Lung (tissue), 12 donors: ENCODE results near the gene GEMIN4. TPM values are rescaled to one million over a fixed set of nuclear protein-coding genes. Genes with fewer than 3 reads are reported as not detected.

Source experiments
- ATAC-seq: fragments of 200-7000 bp; cut with Tn5 transposase; one replicate; pipeline ENCODE4 v1.9.1; 2020; ENCODE audit warnings: moderate number of reproducible peaks; ENCODE audit not compliant: insufficient read depth, low FRiP score
- DNase-seq, 3 donors: peaks; one replicate each; pipeline ENCODE4 v3.0.0-alpha.2; 2013 to 2017
- H3K27ac ChIP-seq, 2 donors: one replicate each; pipeline ENCODE4 v1.5.1; 2013; ENCODE audit warnings: mild to moderate bottlenecking in 2 of 2, moderate library complexity in 2 of 2, control low read depth in 1 of 2, inconsistent platforms in 1 of 2, low read depth in 1 of 2, low read length in 1 of 2
- H3K27me3 ChIP-seq, 3 donors: one replicate each; pipeline ENCODE4 v1.5.1; 2013; ENCODE audit warnings: low read length in 2 of 3; ENCODE audit not compliant: control insufficient read depth in 3 of 3, insufficient read depth in 3 of 3
- H3K36me3 ChIP-seq, 4 donors: one replicate each; pipeline ENCODE4 v1.5.1; 2013; ENCODE audit warnings: low read length in 4 of 4, mild to moderate bottlenecking in 1 of 4, moderate library complexity in 1 of 4; ENCODE audit not compliant: control insufficient read depth in 4 of 4, insufficient read depth in 4 of 4
- H3K4me1 ChIP-seq, 5 donors: one replicate each; pipeline ENCODE4 v1.5.1; 2013; ENCODE audit warnings: low read length in 5 of 5, mild to moderate bottlenecking in 2 of 5, moderate library complexity in 1 of 5; ENCODE audit not compliant: control insufficient read depth in 5 of 5, insufficient read depth in 5 of 5
- H3K4me3 ChIP-seq: one replicate; pipeline ENCODE4 v1.5.1; 2013; ENCODE audit warnings: mild to moderate bottlenecking, control low read depth, moderate library complexity
- H3K9ac ChIP-seq, 2 donors: one replicate each; pipeline ENCODE4 v1.5.1; 2013; ENCODE audit warnings: low read length in 2 of 2, control low read depth in 1 of 2; ENCODE audit not compliant: insufficient read depth in 1 of 2
- H3K9me3 ChIP-seq, 4 donors: one replicate each; pipeline ENCODE4 v1.5.1; 2013; ENCODE audit warnings: low read length in 3 of 4, mild to moderate bottlenecking in 1 of 4, moderate library complexity in 1 of 4; ENCODE audit not compliant: control insufficient read depth in 4 of 4, insufficient read depth in 3 of 4
- CTCF ChIP-seq: IDR thresholded peaks from 2 replicates; pipeline ENCODE4 v1.5.1; 2012; ENCODE audit warnings: mild to moderate bottlenecking; ENCODE audit errors: control extremely low read depth, extremely low read depth
- WGBS, 2 donors: extraction: QIAGEN DNeasy Blood & Tissue Kit; methylation state at CpG; one replicate each; pipeline ENCODE4 v1.1.7; 2013; 5-methylcytosine and 5-hydroxymethylcytosine counted together
- polyA plus RNA-seq, 2 donors: library from polyadenylated mRNA; stranded (reverse); fragments of 200-250 nt; gene quantifications; one replicate each; pipeline ENCODE4 v1.2.1, GENCODE V29; 2013
- total RNA-seq, 2 donors: library from RNA; depleted of rRNA in 1 of 2; stranded (reverse); fragments of >200 nt in 1 of 2; gene quantifications; one replicate each; pipeline ENCODE4 v1.2.1, GENCODE V29; 2014 to 2021
- donor health status: control.
- donor health status: control.
- donor health status: Bipolar disorder and iron deficiency.
- donor health status: healthy.
- donor health status: DM: yes; HTN: yes; CAD: no.

GEMIN4 gene
- total and polyA plus RNA-seq, 4 donors = 8.5 to 21.7 (median 14.2) TPM

- ATAC-seq (no peak), DNase-seq (no peak)
- Histone ChIP-seq H3K27ac (no peak overlapping the region), H3K27me3 (no peaks in the 10 kb centered on the region), H3K4me1 (peaks cover 0 to 1% (median 0%) of the 10 kb centered on the region in 5 donors), H3K36me3 (peaks cover 0 to 54% (median 51%) of the 10 kb centered on the region in 4 donors), H3K4me3 (no peak overlapping the region), H3K9me3 (no peaks in the 10 kb centered on the region), H3K9ac (no peak overlapping the region)
- TF ChIP-seq CTCF = no peak
- WGBS, 2 donors = 91 to 92% methylated on average over 11 of the region's 11 CpGs
These were observed 9.8 kb downstream of the GEMIN4 start for GRCh38 chr17:742147-742793.

GRCh38 chr17:740240-741017 lies 11.6 kb downstream of the GEMIN4 start:
- no peaks in the 10 kb centered on the region for H3K9me3 ChIP-seq
- no peak for DNase-seq
- H3K4me3 ChIP-seq = no peak overlapping the region
- no peak overlapping the region for H3K9ac ChIP-seq
- H3K27ac ChIP-seq = peak overlapping the region in 1 of 2 donors; percentile 15
- no peaks in the 10 kb centered on the region for H3K27me3 ChIP-seq
- 35 to 68% methylated on average over 18 of the region's 18 CpGs for WGBS, 2 donors
- ATAC-seq = peak; percentile 62
- no peak for TF ChIP-seq CTCF
- peaks cover 0 to 40% (median 37%) of the 10 kb centered on the region in 4 donors for H3K36me3 ChIP-seq
- peaks cover 0 to 2% (median 0%) of the 10 kb centered on the region in 5 donors for H3K4me1 ChIP-seq

GRCh38 chr17:737561-738113 lies 14.4 kb downstream of the GEMIN4 start:
- no peaks in the 10 kb centered on the region for H3K9me3 ChIP-seq
- no peak for DNase-seq
- 94 to 96% methylated on average over 13 of the region's 13 CpGs for WGBS, 2 donors
- H3K27me3 ChIP-seq = no peaks in the 10 kb centered on the region
- H3K4me3 ChIP-seq = no peak overlapping the region
- peaks cover 0 to 9% (median 4%) of the 10 kb centered on the region in 5 donors for H3K4me1 ChIP-seq
- H3K36me3 ChIP-seq = peaks cover 0 to 23% (median 22%) of the 10 kb centered on the region in 4 donors
- ATAC-seq = no peak
- no peak overlapping the region for H3K27ac ChIP-seq
- H3K9ac ChIP-seq = no peak overlapping the region
- no peak for TF ChIP-seq CTCF
